ENCODE results near the gene HMCES. TPM values are rescaled to one million over a fixed set of nuclear protein-coding genes. Genes with fewer than 3 reads are reported as not detected.
"Not testable (repeated sequence)": the region's sequence is repeated elsewhere in the genome, so short reads cannot be mapped to it uniquely, and the experiment has no call there.

Gene HMCES
- polyA plus RNA-seq, 12 donors: 21.7 to 28.6 (median 24.6) TPM; not detected in 1

GRCh38 chr3:129254536-129255230, 24.0 kb upstream of the HMCES start:
- DNase-seq: no peak

DNA sequence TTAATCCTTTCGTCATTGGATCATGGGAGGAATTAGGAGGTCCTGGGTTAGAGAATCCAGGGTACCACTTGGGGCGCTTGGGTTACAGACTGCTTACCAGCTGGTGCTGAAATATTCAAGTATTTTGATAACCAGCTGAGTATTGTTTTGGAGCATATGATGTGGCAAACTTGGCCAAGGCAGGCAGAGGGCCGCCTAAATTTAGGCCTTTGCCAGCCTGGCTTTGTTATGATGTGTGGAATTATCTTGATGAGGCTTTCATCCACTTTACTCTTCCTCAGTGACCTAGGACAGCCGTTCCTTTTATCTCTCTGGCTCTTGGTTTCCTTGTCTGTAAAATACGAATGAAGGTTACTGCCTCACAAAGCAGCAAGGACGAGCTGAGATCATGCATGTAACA, 22.4 kb upstream of the HMCES start:
- no peak for DNase-seq

DNA sequence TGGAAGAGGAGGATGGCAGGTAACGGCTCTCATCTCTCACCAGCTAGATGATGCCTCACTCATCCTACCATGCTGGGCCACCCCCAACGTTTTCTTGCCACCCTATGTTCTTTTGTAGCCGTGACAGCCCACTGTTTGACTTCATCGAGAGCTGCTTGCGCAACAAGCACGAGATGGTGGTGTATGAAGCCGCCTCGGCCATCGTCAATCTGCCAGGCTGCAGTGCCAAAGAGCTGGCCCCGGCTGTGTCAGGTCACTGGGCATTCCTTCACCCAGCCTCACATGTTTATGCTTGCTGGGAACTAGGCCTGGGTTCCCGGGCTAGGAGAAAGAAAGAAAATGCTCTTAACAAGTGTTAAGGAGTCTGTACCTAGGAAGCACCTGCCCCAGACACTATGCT, 21.1 kb upstream of the HMCES start:
- DNase-seq: no peak

- DNase-seq: no peak
These were observed 18.8 kb upstream of the HMCES start for GRCh38 chr3:129259612-129260477.

DNA sequence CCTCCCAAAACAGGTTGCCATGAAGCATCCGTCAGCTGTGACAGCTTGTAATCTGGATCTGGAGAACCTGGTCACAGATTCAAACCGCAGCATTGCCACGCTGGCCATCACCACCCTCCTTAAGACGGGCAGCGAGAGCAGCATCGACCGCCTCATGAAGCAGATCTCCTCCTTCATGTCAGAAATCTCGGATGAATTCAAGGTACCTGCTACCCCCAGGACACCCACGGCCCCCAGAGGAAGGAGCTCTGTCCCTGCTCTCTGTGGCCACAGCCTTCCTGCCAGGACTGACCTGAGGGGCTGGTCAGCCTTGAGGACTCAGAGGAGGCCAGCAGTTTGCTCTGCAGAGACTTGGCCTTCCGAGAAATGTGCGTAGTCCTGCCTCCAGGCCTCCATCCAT, 18.1 kb upstream of the HMCES start:
- no peak for DNase-seq

DNA sequence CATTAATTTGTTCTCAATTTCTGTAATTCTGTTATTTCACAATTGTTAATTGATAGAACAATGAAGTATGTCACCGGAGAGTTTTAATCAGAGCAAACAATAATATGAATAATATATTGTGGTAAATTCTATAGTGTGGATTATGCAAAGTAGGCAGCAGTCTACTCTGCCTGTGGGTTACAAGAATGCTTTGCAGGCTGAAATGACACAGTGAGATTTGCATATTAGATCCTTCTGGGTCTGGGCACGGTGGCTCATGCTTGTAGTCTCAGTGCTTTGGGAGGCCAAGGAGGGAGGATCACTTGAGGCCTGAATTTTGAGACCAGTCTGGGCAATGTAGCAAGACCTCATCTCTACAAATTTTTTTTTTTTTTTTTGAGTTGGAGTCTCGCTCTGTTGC, 16.8 kb upstream of the HMCES start:
- no peak for DNase-seq

DNA sequence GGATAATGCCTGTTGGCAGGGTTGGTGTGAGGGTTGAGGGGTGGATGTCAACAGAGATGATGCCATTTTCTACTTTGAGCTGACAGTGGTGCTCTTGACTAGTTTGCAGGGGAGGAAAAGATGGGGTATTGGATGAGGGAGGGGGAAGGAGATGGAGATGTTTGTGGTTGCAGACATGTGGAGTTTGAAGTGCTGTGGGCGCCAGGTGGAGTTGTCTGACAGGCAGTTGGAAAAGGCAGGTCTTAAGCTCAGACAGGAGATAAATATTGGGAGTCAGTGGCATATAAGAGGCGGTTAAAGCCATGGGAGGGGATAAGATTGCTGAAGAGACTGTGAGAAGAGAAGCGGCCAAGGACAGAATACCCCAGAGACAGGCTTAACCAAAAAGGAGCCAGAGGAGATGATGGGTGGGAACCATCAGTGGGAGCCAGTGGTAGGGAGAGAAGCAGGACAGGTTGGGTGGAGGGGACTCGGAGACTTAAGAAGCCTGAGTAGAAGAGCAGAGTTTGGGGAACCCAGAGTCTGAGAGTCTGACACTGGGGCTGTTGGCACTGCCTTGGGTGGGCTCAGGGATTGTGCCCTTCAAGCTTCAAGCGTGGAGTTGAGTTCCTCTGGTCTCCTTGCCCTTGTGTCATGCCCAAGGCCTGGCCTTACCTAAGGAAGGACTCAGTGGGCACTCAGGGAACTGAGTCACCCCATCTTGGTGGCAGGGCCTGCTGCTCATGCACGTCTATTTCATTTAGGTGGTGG, 15.3 kb upstream of the HMCES start:
- DNase-seq: no peak

GRCh38 chr3:129264994-129265393, 13.7 kb upstream of the HMCES start:
- not testable (repeated sequence) for DNase-seq

- no peak for DNase-seq
These were observed 12.0 kb upstream of the HMCES start for GRCh38 chr3:129266651-129267050.

- no peak for DNase-seq
These were observed 10.3 kb upstream of the HMCES start for GRCh38 chr3:129268396-129268795.

DNA sequence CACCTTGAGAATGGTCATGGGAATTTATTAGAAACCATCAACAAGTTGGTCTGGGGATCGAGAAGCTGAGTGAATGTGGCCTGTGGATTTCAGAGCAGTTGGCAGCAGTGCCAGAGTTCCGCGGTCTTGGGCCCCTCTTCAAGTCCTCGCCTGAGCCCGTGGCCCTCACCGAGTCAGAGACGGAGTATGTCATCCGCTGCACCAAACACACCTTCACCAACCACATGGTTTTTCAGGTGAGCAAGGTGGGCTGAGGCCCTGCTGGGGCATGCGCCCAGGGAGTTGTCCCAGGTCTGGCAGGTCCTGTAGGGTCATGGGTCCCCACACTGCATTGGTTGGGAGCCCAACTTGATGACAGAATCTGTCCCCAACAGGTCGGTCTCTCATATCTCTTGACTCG, 7.0 kb upstream of the HMCES start:
- no peak for DNase-seq

DNA sequence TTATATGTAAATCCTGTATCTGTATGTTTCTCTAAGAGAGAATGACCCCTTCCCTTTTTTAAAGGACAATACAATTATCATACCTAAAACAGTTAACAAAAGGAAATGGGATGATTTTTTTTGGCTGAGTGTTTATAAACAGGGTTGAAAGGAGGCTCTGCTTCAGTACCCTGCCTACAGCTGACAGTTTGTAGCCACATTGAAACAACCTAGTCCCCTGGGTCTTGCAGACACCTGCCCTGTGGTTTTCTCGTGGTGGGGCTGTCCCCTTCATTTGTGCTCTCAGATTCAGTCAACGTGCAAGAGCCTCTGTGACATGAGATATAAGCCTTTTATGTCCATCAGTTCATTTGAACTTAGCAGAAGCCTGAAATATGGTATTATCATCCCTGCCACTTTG, 2.3 kb upstream of the HMCES start:
- DNase-seq: no peak

GRCh38 chr3:129277829-129278271, 820 bp upstream of the HMCES start:
- DNase-seq: peak; percentile 5

GRCh38 chr3:129278966-129279906, 566 bp downstream of the HMCES start:
- peak; percentile 37 for DNase-seq

GRCh38 chr3:129280183-129280582, 1.5 kb downstream of the HMCES start:
- no peak for DNase-seq

DNA sequence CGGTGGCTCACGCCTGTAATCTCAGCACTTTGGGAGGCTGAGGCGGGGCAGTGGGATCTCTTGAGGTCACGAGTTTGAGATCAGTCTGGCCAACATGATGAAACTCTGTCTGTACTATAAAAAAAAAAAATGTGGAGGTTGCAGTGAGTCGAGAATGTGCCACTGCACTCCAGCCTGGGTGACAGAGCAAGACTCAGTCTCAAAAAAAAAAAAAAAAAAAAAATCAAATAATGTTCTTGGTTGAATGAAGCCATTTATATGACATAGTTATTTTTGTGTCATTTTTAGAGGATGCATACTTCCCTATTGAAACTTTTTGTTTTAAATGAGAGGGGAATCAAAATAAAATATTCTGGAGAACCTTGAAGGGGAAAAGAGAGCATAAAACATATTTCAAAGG, 3.1 kb downstream of the HMCES start:
- DNase-seq: no peak

- DNase-seq: no peak
These were observed 4.2 kb downstream of the HMCES start for GRCh38 chr3:129282727-129283327.

GRCh38 chr3:129286081-129286480, 7.4 kb downstream of the HMCES start:
- DNase-seq: no peak

DNA sequence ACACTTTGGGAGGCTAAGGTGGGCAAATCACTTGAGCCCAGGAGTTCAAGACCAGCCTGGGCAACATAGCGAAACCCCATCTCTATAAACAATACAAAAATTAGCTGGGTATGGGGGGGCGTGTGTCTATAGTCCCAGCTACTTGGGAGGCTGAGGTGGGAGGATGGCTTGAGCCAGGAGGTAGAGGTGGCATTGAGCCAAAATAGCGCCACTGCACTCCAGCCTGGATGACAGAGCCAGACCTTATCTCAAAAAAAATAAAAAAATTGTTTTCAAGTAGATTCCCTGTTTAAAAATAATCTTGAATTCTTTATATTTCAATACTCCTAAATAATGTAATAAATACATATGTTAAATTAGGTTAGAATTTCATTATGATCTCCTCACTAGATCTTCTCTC, 9.8 kb downstream of the HMCES start:
- no peak for DNase-seq

- DNase-seq: no peak
These were observed 10.7 kb downstream of the HMCES start for GRCh38 chr3:129289201-129289921.
